ENCODE measurements around the gene ZNF22.

The ZNF22 gene

DNA sequence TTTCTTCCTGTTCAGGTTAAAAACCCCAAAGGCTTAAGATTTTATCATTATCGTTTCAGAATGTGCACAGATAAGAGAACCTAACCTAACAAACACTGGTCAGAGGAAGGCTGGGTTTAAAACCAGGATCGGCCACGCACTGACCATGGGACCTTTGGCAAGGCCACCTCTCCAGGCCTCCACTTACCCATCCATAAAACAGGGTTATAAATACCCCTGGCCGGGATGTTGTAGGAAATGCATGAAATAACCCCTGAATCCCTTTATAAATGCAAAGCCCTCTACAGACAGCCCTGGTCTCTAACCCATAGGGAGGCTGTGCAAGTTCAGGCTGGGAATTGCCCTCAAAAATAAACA lies 22.5 kb upstream of the ZNF22 start:
- DNase-seq, result no peak

DNA sequence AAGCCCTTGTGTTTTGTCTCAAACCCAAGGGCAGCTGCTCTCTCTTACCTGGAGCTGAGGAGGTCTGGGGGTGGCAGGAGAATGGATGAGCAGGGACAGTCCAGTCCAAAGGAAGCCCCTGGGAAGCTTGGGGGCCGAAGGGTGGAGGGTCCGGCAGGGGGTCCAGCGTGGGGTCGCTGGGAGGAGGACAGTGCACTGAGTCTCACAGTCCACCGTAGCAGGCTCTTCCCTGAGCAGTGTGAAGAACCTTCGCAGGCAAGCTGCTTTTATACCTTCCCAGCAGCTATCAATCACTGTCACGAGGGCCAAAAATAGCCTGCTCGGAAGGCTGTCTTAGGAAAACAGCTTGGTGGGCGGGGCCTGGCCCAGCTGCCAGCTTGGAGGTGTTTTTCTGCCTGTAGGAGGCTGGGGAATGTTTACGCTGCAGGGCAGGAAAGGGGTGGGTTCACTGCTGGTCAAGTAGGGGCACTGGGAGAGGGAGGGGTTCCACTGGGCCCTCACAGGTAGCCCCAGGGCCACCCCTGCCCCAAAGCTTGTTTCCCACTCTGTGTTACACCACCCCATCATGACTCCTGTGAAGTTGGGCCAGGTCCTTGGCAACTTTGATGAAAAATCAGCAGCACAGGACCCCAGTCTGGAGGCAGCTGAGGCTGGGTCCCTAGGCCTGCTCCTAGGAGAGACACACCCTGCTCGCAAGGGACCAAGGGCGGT lies 22.0 kb upstream of the ZNF22 start, which contains the start of gene DEPP1:
Gene DEPP1, minus strand, starts transcription at position 240 of the 711 bp plus-strand sequence. CDS start 779 bp downstream, outside the sequence.
- DNase-seq, result peak; percentile 90

DNA sequence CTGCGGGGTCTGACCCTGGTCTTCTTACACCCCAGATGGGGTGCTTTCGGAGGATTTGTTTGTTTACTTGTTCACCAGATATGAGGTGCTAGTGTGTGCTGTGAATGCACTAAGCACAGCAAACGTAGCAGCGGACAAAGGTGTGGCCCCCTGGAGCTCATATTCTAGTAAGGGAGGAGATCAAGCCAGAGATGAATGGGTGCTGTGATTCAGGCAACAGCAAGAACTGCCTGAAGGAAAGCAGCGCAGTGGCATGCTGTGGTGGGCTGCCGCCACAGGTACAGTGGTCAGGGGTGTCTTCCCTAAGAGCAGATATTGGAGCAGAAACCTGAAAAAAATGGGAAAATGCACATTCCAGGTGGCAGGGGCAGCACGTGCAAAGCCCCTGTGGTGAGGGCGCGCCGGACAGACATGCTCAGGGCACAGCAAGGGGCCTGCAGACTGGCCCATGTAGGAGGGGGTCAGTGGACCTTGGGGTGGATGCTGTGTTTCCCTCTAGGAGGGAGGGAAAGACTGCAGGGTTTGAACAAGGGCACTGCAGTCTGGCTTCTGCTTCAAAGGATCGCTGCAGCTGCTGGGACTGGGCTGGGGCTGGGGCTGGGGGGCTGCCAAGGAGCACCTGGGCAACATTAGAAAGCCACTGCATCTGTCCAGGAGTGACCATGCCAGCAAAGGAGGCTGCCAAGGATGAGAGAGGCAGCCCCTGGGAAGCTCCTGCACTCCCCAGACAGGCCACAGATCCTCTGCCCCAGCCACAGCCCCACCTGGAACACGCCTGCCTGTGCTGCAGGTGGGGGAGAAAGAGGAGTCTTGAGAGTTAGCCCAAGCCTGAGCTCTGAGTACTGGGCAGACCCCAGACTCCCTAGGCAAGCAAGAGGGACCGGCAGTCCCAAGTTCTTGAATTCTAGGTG lies 21.2 kb upstream of the ZNF22 start:
- no peak for DNase-seq

DNA sequence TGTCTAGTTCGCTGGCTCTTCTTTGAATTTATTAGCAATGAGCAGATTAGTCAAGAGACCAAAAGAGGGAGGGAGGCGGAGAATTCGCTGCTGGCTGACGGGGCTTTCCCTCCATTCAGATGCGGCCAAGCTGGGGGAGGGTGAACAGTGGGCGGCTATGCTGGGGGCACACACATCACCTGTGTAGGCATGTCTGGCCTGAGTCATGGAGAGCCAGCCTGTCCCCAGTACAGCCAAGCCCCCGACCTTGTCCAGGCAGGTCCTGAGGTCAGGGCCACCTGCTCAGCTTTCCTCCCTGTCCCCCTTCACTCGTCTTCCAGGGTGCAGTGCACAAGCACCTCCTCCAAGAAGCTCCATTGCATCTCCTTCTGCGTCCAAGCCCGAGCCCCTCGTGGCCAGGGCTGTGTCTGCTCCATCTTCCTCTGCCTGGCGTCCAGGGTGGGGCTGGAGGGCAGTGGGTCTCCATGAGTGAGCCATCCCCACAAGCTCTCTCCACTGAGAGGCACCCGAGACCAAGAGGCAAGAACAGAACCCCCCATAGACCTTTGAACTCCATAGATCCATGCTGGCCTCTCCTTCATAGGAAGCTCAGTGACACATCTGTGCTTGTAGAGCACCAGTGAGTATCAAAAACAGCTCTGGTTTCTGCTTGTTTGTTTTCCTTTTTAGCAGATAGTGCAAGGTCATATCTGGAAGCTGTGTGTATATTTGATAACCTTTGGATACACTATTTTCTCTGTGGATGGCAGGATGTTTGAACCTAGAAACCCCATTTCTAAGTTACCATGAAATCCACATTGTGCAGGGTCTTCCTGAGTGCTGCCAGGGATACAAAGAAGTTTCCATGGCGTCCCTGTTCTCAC lies 20.2 kb upstream of the ZNF22 start:
- DNase-seq, result no peak

DNA sequence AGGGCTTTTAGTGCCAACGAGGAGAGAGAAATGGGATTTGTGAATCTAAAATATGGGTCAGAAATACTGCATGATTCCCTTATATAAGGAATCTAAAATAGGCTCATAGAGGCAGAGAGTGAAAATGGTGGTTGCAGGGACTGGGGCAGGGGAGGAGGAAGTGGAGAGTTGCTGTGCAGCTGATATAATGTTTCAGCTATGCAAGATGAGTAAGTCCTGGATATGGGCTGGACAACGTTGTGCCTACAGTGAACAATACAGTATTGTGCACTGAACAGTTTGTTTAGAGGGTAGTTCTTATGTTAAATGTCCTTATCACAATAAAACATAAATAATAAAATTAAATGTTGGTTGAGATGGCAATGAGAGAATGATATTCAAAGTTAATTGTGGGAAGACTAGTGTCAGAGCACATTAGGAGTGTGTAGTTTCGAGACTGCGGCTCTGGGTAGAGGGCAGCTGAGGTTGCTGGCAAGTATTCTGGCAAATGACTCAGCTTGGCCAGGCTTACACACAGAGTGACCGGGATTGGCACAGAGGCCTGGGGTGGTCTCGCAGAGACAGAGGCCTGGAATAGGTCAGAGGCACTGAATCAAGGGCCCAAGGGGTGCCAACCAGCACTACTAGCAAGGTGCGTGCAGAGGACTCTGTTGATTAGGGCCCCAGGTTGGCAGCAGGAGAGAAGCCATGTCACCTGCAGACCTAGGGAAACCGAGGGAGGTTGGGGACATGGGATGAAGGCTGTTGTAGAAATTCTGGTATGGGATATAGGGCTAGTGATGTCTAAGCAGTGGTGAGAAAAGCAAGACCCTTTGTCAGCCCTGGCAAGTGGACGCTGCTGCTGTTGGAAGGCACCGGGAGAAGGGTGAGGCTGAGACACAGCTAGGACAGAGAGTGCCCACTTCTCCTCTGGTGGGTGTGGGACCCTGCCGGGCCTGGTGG lies 19.3 kb upstream of the ZNF22 start:
- no peak for DNase-seq

DNA sequence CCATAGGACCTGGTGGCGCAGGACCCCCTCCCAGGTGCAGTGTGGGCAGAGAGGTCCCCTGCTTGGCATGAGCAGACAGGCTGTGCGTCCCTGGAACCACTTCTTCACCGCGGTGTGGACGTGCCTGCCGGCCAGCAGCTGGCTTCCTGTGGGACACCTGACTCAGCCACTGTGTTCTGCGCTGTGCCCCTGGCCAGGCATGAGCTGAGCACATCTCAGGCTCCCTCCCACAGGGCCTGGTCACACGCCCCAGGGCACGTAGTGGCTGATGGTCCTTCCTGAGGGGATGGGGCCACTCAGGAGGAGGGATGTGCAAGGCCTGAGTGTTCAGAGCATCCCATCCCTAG lies 18.6 kb upstream of the ZNF22 start:
- DNase-seq, result no peak

DNA sequence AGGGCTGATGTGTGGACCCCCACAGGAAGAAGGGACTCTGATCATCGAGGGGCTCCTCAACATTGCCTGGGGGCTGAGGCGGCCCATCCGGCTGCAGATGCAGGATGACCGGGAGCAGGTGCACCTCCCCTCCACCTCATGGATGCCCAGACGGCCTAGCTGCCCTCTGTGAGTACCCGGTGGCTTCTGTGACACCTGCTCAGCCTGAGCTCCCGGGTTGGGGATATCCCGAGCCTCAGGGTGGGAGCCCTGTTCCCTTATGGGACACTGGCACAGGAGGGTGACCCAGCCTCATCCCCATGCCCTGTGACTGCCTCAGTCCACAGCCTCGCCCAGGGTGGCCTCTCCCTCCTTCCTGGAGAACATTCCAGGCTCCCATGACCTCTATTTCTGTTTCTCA lies 18.2 kb upstream of the ZNF22 start:
- no peak for DNase-seq

DNA sequence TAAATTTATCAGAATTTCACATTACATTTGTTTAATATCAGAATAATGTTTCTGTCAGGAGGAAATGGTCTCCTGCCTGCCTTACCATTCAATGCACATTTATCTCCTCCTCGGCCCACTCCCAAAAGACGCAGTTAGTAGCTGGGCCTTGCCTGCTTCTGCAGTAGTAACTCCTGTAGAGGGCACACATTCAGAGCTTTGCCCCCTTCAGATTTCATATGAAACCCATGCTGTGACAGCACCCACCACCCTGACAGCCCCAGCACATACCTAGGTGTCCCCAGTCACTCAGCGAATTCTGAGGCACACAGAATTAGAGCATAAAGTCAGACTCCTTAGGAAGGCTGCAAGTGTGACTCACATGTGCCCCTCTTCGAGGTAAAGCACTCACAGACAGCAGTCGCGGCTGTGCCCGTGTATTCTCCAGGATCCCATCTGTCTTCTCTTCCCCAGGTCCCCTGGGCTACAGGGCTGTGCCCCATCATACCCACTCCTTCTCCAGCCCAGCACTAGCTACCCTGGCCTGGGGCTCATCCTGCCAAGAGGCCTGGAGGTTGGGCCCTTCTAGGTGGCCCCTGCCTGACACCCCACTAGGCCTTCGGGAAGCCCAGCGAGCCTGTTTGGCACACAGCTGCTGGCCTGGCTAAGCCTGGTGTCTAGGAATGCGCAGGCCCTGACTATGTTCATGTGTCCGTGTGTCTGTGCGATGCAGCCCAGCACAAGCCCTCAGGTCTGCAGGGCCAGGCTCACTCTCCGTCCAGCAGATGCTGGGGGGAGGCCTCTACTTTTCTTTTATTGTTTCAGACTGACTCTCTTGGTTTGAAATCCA lies 17.4 kb upstream of the ZNF22 start:
- DNase-seq, result no peak

DNA sequence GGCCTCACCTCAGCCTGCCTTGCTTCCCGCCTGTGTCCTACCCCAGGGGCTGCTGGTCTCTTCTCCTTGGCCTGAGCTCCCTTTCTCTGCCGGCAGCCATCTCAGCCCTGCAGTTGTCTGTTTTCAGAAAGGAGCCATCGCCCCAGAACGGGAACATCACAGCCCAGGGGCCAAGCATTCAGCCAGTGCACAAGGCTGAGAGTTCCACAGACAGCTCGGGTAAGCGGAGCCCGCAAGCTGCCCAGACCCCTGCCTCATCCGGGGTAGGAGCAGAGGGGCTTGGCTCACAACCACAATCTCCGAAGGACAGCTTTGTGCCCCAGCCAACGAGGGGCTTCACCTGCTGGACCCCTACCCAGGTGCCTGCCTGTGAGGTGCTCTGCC lies 16.8 kb upstream of the ZNF22 start:
- DNase-seq, result no peak

DNA sequence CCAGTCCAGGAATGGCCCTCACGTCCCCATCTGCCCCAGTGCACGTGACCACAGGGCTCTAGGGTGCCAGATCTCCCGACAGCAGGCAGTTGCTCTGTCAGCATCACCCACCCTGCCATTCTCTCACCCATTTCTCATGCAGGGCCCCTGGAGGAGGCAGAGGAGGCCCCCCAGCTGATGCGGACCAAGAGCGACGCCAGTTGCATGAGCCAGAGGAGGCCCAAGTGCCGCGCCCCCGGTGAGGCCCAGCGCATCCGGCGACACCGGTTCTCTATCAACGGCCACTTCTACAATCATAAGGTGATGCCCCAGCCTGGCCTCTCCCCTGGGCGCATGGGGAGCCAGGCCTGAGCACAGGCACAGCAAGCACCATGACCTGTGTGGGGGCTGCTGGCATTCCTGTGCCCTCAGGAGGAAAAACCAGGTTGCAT lies 16.0 kb upstream of the ZNF22 start:
- no peak for DNase-seq

DNA sequence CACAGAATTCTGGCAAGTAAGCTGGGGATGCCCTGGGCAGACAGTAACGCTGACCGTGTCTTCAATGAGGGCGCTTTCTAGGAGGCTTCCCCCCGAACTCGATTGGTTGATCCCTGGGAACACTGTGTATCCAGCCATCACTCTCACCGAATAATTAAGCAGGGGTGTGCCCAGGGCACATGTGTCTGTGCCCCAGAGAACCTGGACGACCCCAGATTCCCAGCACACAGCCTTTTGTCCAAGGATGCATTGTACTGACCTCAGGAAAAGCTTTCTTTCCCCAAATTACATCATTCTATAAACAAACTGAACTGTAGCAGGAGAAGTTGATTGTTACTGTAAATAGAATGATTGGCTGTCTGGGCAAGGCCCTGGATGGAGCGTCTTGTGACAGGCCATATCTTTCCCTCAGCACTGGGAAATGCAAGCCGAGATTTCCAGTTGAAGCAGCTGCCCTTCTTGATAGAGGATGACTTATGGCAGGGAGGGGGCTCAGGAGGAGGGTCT lies 15.5 kb upstream of the ZNF22 start:
- no peak for DNase-seq

DNA sequence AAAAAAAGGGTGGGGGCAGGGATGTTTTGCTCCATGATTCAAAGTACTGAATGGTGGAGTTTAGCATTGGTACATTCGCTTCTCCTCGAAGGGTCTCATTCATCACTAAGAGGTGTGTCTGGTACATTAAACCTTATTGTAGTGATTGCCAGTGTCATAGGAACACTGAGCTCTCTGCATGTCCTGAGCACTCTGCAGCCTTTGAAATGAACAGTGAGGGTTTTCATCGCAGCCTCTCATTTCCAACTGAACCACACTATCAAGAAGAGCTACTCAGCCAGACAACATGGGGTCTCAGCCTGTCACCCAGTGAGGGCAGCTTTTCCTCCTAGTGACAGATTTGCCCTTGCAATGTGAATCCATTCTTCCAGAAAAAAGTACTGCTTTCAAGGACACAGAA lies 14.5 kb upstream of the ZNF22 start:
- no peak for DNase-seq

DNA sequence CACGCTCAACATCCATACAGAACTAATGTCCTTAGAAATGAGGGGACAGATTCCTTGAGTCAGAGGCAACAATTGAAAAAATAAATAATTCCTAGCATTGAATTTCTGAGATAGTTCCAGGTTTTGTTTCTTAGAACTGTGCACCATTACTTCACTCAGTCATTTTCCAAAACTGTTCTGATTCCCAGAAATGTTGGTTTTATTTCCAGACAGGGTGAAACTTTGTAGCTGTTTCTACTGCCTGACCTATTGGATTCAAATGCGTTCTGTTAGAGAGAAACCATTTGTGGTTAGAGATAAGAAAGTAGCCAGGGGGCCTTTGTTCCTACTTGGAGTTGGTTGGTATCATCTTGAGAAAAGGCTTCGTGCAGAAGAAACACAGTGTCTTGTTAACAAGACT lies 14.1 kb upstream of the ZNF22 start:
- no peak for DNase-seq

DNA sequence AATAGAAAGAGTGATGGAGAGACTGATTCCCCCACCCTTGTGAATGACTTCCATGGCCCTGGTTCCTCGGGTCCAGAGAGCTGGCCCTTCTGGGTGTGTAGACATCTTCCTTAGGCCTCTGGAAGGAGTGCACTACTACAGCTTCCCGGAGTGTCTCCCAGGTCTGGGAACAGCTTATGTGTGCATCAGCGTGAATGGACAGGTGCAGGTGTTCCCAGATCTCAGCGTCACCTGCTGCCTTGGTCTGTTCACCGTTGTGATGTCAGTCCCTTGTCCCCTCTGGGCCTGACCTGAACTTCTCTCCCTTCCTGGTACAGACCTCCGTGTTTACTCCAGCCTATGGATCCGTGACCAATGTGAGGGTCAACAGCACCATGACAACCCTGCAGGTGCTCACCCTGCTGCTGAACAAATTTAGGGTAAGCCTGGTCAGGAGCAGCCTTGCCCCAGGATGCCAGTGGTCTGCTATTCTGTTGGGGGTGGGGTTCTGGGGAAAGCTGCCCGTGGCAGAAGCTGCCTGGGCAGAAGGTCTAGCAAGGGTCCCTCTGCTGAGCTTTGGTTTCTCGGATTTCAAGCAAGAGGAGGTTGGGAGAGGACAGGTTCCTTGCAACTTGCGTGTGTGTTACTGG lies 11.7 kb upstream of the ZNF22 start:
- no peak for DNase-seq

DNA sequence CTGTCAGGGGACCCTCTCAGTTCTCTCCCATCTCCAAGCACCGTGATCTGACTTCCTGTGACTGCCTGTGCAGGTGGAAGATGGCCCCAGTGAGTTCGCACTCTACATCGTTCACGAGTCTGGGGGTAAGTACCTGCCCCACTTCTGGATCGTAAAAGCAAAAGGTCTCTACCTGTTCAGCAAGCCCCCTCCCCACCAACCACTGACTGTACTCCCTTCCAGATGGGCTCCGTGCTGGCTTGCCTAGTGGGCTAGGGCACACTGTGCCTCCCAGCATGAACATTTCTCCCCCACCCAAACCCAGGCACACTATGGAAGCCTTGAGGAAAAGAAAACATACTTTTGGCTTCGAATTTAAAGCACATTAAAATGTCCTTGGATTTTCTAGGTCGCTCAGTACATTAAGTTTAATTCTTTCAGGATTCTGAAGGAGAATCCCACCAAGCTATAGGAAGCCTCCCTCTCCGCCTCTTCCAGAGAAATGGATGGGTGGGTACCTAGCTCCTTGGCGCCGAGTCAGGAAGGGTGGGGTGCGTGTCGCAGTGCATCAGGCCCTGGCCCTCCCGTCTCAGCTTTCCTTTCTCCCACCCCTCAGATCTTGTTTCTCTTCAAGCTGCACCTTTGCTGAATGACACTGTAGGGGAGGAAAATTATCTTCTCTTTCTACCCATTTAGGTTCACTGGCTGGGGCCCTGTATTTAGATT lies 11.0 kb upstream of the ZNF22 start:
- DNase-seq, result no peak

DNA sequence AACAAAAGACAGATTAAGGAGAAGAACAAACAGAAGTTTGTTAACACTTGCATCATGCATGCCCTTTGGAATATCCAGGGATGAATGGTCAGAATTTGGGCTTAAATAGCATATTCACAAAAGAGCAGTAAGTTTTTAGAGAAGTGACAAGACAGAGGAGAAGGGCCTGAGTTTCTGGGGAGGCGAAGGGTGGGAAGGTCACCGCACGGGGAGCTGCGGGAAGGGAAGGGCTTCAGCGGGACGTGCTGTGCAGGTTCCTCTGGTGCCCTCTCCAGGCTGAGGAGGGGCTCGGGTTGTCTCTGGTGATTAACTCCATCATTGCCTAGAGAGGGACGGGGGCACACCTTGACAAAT lies 10.4 kb upstream of the ZNF22 start:
- DNase-seq, result no peak

DNA sequence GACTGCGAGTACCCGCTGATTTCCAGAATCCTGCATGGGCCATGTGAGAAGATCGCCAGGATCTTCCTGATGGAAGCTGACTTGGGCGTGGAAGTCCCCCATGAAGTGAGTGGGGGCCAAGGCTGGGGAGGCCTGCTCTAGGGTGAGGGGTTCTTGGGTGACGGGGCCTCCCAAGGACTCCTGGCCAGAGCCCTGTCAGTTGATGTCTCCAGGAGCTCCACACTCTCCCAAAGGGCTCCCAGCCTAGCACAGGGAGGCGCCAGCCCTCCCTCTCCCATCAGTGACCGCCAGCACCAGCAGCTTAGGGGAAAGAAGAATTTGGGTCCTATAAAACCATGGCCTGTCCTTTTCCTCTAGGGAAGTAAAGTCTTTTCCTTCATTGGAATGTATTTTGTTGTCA lies 9.8 kb upstream of the ZNF22 start:
- no peak for DNase-seq

DNA sequence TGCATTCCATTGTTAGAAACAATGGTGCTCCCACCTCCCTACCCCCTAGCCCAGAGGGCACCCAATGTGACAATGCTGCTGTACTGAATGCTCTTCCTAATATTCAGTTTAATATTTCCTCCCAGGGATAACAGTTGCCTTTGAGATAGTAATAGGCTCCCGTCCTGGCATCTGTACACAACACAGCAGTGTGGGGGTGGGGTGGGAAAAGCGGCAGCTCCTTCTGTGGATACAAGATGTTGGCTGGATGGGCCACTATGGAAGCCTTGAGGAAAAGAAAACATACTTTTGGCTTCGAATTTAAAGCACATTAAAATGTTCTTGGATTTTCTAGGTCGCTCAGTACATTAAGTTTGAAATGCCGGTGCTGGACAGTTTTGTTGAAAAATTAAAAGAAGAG lies 9.2 kb upstream of the ZNF22 start:
- DNase-seq, result no peak

DNA sequence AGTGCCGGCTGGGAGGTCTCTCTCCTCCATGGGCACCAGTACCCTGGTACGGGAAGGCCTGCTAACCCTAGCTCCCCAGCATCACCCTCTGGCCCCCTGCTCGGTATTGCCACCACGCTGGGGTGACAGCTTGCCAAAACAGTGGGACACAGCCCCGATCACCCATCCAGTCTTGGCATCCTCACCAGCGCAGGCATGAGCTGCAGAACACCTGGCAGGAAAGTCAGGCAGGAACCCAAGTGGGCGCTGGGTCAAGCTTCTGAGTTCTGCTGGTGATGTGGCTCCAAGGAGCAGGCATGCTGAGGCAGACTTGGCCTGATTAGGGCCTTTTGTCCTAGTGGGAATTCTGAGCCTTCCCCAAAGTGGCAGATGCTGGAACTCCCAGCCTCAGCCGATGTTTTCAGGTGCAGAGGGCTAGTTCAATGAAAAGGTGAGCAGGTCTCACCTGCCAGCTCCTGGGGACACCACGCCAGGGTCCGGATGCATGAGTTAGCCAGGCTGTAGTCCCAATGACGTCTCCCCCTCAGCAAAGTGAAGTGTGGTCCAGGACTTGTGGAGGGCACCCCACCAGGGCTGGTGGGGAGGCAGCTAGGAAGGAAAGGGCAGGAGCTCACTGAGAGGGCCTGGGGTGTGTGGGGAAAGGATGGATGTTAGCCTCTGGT lies 8.5 kb upstream of the ZNF22 start:
- DNase-seq, result no peak

Data from RPMI8226 (cell line).